DOHH2 (cell line): ENCODE measurements around the gene NFX1.

Experiments used
- H3F3A ChIP-seq: fragments of 200-600 bp; sonication (generic), shearing (Covaris generic); 2 replicates; pipeline ENCODE4 v1.6.0; 2016; ENCODE audit warnings: antibody characterized with exemption, mild to moderate bottlenecking; ENCODE audit not compliant: control insufficient read depth, insufficient read depth
- H3K27ac ChIP-seq: fragments of 200-600 bp; sonication (generic); 2 replicates; pipeline ENCODE4 v1.5.1; 2014; ENCODE audit warnings: low read depth, mild to moderate bottlenecking, low read length, moderate library complexity
- H3K27me3 ChIP-seq: fragments of 200-600 bp; sonication (generic); 2 replicates; pipeline ENCODE4 v1.6.1; 2014; ENCODE audit warnings: mild to moderate bottlenecking, low read length, mixed read lengths; ENCODE audit not compliant: control insufficient read depth
- H3K36me3 ChIP-seq: fragments of 200-600 bp; sonication (generic); 2 replicates; pipeline ENCODE4 v1.6.1; 2014; ENCODE audit warnings: mild to moderate bottlenecking, low read length, moderate library complexity, mixed read lengths; ENCODE audit not compliant: control insufficient read depth
- H3K4me1 ChIP-seq: fragments of 200-600 bp; sonication (generic); 2 replicates; pipeline ENCODE4 v1.6.1; 2014; ENCODE audit warnings: mild to moderate bottlenecking, low read length, mixed read lengths; ENCODE audit not compliant: control insufficient read depth
- H3K4me2 ChIP-seq: fragments of 200-600 bp; sonication (generic); 2 replicates; pipeline ENCODE4 v1.6.0; 2014; ENCODE audit warnings: mild to moderate bottlenecking, low read length, moderate library complexity
- H3K4me3 ChIP-seq: fragments of 200-600 bp; sonication (generic); 2 replicates; pipeline ENCODE4 v1.5.1; 2014; ENCODE audit warnings: mild to moderate bottlenecking, low read length, mixed read lengths
- H3K79me2 ChIP-seq: fragments of 200-600 bp; sonication (generic); 2 replicates; pipeline ENCODE4 v1.6.1; 2014; ENCODE audit warnings: mild to moderate bottlenecking, low read length, mixed read lengths; ENCODE audit not compliant: control insufficient read depth
- H3K9me2 ChIP-seq: fragments of 200-600 bp; sonication (generic); replicated peaks from 2 replicates; pipeline ENCODE4 v1.6.1; 2014; ENCODE audit warnings: mild to moderate bottlenecking, low read length, mixed read lengths; ENCODE audit not compliant: control insufficient read depth
- H3K9me3 ChIP-seq: fragments of 200-600 bp; sonication (generic); 2 replicates; pipeline ENCODE4 v1.6.1; 2014; ENCODE audit warnings: antibody characterized with exemption, low read length, mixed read lengths; ENCODE audit not compliant: control insufficient read depth, insufficient read depth
- H4K20me1 ChIP-seq: fragments of 200-600 bp; sonication (generic); 2 replicates; pipeline ENCODE4 v1.6.0; 2014; ENCODE audit warnings: low read depth, mild to moderate bottlenecking, antibody characterized with exemption, low read length, moderate library complexity; ENCODE audit not compliant: control insufficient read depth, insufficient read depth
- EZH2phosphoT487 ChIP-seq: fragments of 200-600 bp; sonication (generic); IDR thresholded peaks from 2 replicates; pipeline ENCODE4 v1.6.1; 2017; ENCODE audit warnings: borderline replicate concordance, mild to moderate bottlenecking, antibody characterized with exemption, low read length, moderate library complexity, mixed read lengths
- TF ChIP-seq, protein P1 (sequence below): fragments of 200-600 bp; sonication (generic); IDR thresholded peaks from one replicate; pipeline ENCODE4 v1.5.1; 2014; ENCODE audit warnings: antibody characterized with exemption, mild to moderate bottlenecking, low read depth, low read length; ENCODE audit not compliant: poor library complexity, severe bottlenecking

The NFX1 gene

DNA sequence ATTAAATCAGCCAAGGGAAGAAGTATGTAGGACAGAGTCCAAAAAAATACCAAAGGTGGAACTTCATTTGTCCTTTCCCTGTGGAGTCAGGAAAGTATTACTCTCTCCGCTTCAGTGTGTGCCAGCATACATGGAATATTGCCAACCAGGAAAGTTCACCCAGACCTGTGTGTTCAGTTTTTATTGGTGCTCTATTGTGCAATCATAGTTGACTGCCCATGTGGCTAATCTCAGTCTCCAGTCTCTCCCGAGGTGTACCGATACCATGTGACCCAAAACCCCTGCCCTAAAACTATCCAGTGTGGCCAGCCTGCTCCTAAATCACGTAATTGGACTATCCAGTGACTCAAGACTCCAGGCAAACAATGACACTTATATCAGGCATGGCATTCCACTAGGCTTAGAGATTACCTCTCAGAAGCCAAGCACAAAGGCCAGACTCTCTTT is 38.8 kb downstream of the NFX1 start:
- Histone ChIP-seq H3K36me3 (peaks cover 69% of the 10 kb centered on the region), H4K20me1 (no peaks in the 10 kb centered on the region), H3K79me2 (no peaks in the 10 kb centered on the region), H3K27me3 (no peaks in the 10 kb centered on the region), H3K4me2 (no peak overlapping the region), H3K4me3 (no peak overlapping the region), H3K9me2 (no peaks in the 10 kb centered on the region), H3K27ac (no peak overlapping the region), H3K9me3 (no peaks in the 10 kb centered on the region), H3K4me1 (no peaks in the 10 kb centered on the region), H3F3A (no peaks in the 10 kb centered on the region; the same call in 1 of the 2 replicates)
- TF ChIP-seq, protein P1, sequence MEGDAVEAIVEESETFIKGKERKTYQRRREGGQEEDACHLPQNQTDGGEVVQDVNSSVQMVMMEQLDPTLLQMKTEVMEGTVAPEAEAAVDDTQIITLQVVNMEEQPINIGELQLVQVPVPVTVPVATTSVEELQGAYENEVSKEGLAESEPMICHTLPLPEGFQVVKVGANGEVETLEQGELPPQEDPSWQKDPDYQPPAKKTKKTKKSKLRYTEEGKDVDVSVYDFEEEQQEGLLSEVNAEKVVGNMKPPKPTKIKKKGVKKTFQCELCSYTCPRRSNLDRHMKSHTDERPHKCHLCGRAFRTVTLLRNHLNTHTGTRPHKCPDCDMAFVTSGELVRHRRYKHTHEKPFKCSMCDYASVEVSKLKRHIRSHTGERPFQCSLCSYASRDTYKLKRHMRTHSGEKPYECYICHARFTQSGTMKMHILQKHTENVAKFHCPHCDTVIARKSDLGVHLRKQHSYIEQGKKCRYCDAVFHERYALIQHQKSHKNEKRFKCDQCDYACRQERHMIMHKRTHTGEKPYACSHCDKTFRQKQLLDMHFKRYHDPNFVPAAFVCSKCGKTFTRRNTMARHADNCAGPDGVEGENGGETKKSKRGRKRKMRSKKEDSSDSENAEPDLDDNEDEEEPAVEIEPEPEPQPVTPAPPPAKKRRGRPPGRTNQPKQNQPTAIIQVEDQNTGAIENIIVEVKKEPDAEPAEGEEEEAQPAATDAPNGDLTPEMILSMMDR: no peak
- TF ChIP-seq EZH2phosphoT487: no peak

DNA sequence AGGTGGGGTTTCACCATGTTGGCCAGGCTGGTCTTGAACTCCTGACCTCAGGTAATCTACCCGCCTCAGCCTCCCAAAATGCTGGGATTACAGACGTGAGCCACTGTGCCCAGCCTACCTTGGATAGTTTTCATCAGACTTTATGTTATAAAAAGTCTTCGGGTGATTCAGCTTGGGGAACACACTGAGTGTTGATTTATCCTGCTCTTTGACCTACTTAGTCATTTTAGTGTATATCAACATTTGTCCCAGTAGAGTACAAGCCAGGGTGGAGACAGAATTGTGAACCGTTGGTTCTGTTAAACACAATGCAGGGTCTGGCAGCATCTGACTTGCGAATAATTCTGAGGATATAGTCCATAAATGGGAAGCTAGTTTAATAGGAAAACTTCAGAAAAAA is 39.7 kb downstream of the NFX1 start:
- no peaks in the 10 kb centered on the region for H4K20me1 ChIP-seq
- H3K9me3 ChIP-seq: no peaks in the 10 kb centered on the region
- H3K27ac ChIP-seq: no peak overlapping the region
- H3K79me2 ChIP-seq: no peaks in the 10 kb centered on the region
- H3K4me1 ChIP-seq: no peaks in the 10 kb centered on the region
- no peak overlapping the region for H3K4me3 ChIP-seq
- no peak overlapping the region for H3K4me2 ChIP-seq
- H3K27me3 ChIP-seq: no peaks in the 10 kb centered on the region
- TF ChIP-seq, protein P1: no peak
- TF ChIP-seq EZH2phosphoT487: no peak
- H3K9me2 ChIP-seq: no peaks in the 10 kb centered on the region
- no peaks in the 10 kb centered on the region; the same call in 1 of the 2 replicates for H3F3A ChIP-seq
- peaks cover 71% of the 10 kb centered on the region for H3K36me3 ChIP-seq

DNA sequence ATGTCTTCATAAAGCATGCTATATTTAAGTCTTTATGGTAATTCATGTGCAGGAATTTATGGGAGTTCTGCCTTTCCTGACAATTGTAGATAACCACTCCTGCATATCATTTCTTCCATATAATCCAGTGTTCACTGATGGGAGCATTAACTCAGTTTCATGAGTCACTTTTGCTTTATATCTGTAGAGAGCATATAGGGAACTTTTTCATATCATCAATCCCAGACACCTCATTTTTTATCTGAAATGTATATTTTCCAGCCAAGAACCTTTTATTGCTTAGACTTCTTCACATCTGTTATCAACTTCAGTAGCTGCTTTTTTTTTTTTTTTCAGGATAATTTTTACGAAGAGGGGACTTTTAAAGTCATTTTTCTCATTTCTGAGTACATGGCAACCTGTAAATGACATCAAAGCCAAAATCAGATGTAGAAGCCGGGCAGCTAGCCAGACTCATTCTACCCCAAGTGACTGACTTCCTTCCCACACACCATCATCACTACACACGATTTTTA is 41.1 kb downstream of the NFX1 start:
- Histone ChIP-seq H3K9me2 (no peaks in the 10 kb centered on the region), H3K4me2 (no peak overlapping the region), H3K27ac (no peak overlapping the region), H4K20me1 (no peaks in the 10 kb centered on the region), H3K4me1 (no peaks in the 10 kb centered on the region), H3K27me3 (no peaks in the 10 kb centered on the region), H3K9me3 (no peaks in the 10 kb centered on the region), H3K79me2 (no peaks in the 10 kb centered on the region), H3K36me3 (peaks cover 77% of the 10 kb centered on the region), H3K4me3 (no peak overlapping the region), H3F3A (no peaks in the 10 kb centered on the region)
- TF ChIP-seq EZH2phosphoT487: no peak
- TF ChIP-seq, protein P1: no peak
